Measurements from ENCODE around the gene GFPT2. TPM values are rescaled to one million over a fixed set of nuclear protein-coding genes. Genes with fewer than 3 reads are reported as not detected.

GFPT2 gene
- total RNA-seq, 1 experiment from 2014 or later, result 0.82 TPM

- TF ChIP-seq CTCF (conservative IDR thresholded peaks at IDR 0.05; ENCODE audit: low read depth, low read length), result no peak
- TF ChIP-seq EZH2 (IDR thresholded peaks at IDR 0.05; ENCODE audit: borderline replicate concordance, low read depth, low read length, poor library complexity, severe bottlenecking), result no peak
- intact Hi-C loops (cut with micrococcal nuclease; ENCODE audit: unreplicated experiment), result no loop called here
- H3K27me3 ChIP-seq (replicated peaks; ENCODE audit: insufficient read depth, low read depth, low read length, poor library complexity), result no peaks in the 10 kb centered on the region
- ChIA-PET POLR2A (ENCODE audit: low non-redundant PET) (no interaction called here), CTCF (no interaction called here)
- no peak overlapping the region for H3K4me3 ChIP-seq (ENCODE audit: low read depth, low read length, poor library complexity, severe bottlenecking)
- H3K27ac ChIP-seq (ENCODE audit: low read depth, low read length, poor library complexity, severe bottlenecking), result no peak overlapping the region
- no TSS peak for BruUV-seq (replicated peaks)
- no peak for DNase-seq (ENCODE audit: low spot score)
- H3K9me3 ChIP-seq (ENCODE audit: low read depth, low read length, poor library complexity, severe bottlenecking), result no peaks in the 10 kb centered on the region
- no peaks in the 10 kb centered on the region for H3K36me3 ChIP-seq (ENCODE audit: insufficient read depth, low read length, poor library complexity, severe bottlenecking)
- no peaks in the 10 kb centered on the region for H3K4me1 ChIP-seq (ENCODE audit: insufficient read depth, low read length, poor library complexity, severe bottlenecking)
Measured at GRCh38 chr5:180390441-180391190, 37.5 kb upstream of the GFPT2 start.

- POLR2A ChIA-PET (ENCODE audit: low non-redundant PET), result no interaction called here
- Histone ChIP-seq H3K4me1 (ENCODE audit: insufficient read depth, low read length, poor library complexity, severe bottlenecking) (no peaks in the 10 kb centered on the region), H3K27me3 (replicated peaks; ENCODE audit: insufficient read depth, low read depth, low read length, poor library complexity) (no peaks in the 10 kb centered on the region), H3K27ac (ENCODE audit: low read depth, low read length, poor library complexity, severe bottlenecking) (no peak overlapping the region), H3K36me3 (ENCODE audit: insufficient read depth, low read length, poor library complexity, severe bottlenecking) (no peaks in the 10 kb centered on the region), H3K9me3 (ENCODE audit: low read depth, low read length, poor library complexity, severe bottlenecking) (no peaks in the 10 kb centered on the region), H3K4me3 (ENCODE audit: low read depth, low read length, poor library complexity, severe bottlenecking) (no peak overlapping the region)
- BruUV-seq (replicated peaks), result no TSS peak
- intact Hi-C loops (cut with micrococcal nuclease; ENCODE audit: unreplicated experiment), result no loop called here
- TF ChIP-seq CTCF (conservative IDR thresholded peaks at IDR 0.05; ENCODE audit: low read depth, low read length) (no peak), EZH2 (IDR thresholded peaks at IDR 0.05; ENCODE audit: borderline replicate concordance, low read depth, low read length, poor library complexity, severe bottlenecking) (no peak)
- no peak for DNase-seq (ENCODE audit: low spot score)
- CTCF ChIA-PET, result no interaction called here
Measured at GRCh38 chr5:180389252-180390101, 36.3 kb upstream of the GFPT2 start.

GRCh38 chr5:180387798-180388197 is 34.7 kb upstream of the GFPT2 start:
- intact Hi-C loops (cut with micrococcal nuclease; ENCODE audit: unreplicated experiment), result no loop called here
- ChIA-PET POLR2A (ENCODE audit: low non-redundant PET) (no interaction called here), CTCF (no interaction called here)
- H3K9me3 ChIP-seq (ENCODE audit: low read depth, low read length, poor library complexity, severe bottlenecking), result no peaks in the 10 kb centered on the region
- no TSS peak for BruUV-seq (replicated peaks)
- no peaks in the 10 kb centered on the region for H3K36me3 ChIP-seq (ENCODE audit: insufficient read depth, low read length, poor library complexity, severe bottlenecking)
- H3K27ac ChIP-seq (ENCODE audit: low read depth, low read length, poor library complexity, severe bottlenecking), result no peak overlapping the region
- DNase-seq (ENCODE audit: low spot score), result no peak
- no peak overlapping the region for H3K4me3 ChIP-seq (ENCODE audit: low read depth, low read length, poor library complexity, severe bottlenecking)
- TF ChIP-seq CTCF (conservative IDR thresholded peaks at IDR 0.05; ENCODE audit: low read depth, low read length) (no peak), EZH2 (IDR thresholded peaks at IDR 0.05; ENCODE audit: borderline replicate concordance, low read depth, low read length, poor library complexity, severe bottlenecking) (no peak)
- H3K27me3 ChIP-seq (replicated peaks; ENCODE audit: insufficient read depth, low read depth, low read length, poor library complexity), result no peaks in the 10 kb centered on the region
- H3K4me1 ChIP-seq (ENCODE audit: insufficient read depth, low read length, poor library complexity, severe bottlenecking), result no peaks in the 10 kb centered on the region

All from A673 (cell line).